ENCODE data around the gene MAT2B. TPM values are rescaled to one million over a fixed set of nuclear protein-coding genes. Genes with fewer than 3 reads are reported as not detected.

MAT2B gene
- total and polyA plus RNA-seq, 2 of the 8 experiments (the other 6 are each of a cell fraction or from before 2014, with no cell fraction given) = 33.9 to 65.2 TPM

DNA sequence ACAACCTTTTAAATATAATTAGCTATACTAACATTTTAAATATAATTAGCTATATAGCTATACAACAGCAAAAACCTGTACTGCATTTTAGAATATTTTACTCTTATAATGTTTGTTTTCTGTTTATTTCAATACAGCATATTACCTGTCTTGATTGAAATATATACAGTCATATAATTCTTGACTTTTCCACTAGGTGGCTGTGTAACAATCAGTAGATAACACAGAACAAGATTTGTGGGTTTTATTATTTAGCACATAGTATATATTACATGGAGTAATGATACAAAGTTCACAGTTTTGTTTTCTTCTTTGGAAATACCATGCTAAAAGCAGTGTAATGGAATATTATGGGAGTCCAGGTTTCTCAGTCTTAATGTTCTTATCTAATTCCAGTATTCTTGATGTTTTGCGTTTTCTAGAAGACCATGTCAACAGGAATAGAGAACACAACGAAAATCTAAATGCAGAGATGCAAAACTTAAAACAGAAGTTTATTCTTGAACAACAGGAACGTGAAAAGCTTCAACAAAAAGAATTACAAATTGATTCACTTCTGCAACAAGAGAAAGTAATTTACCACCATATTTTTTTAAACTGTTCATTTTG lies 31.7 kb upstream of the MAT2B start:
- FAIRE-seq = no peak
- no peak overlapping the region for H3K14ac ChIP-seq (ENCODE audit: insufficient read length)
- peaks cover 5 to 82% (median 62%) of the 10 kb centered on the region in 4 experiments for H3K36me3 ChIP-seq (ENCODE audit: control insufficient read depth in 2 of 4, insufficient read depth in 4 of 4, low read length in 3 of 4)
- no peaks in the 10 kb centered on the region for H3K79me2 ChIP-seq (ENCODE audit: control insufficient read depth in 1 of 2, insufficient read depth in 2 of 2, low read length in 2 of 2)
- no peak overlapping the region for H2BK5ac ChIP-seq (ENCODE audit: low read depth, low read length)
- H2BK15ac ChIP-seq (ENCODE audit: low read length) = no peak overlapping the region
- H3K18ac ChIP-seq (ENCODE audit: extremely low read depth, low read length) = no peak overlapping the region
- no peaks in the 10 kb centered on the region for H4K20me1 ChIP-seq (replicated peaks in 1 of 2; ENCODE audit: control insufficient read depth in 1 of 2, insufficient read depth in 2 of 2, low read length in 2 of 2)
- no peaks in the 10 kb centered on the region for H3K9me3 ChIP-seq (ENCODE audit: insufficient read depth in 2 of 2, low read depth in 1 of 2, low read length in 1 of 2)
- no peaks in the 10 kb centered on the region for H3K23me2 ChIP-seq (ENCODE audit: low read depth, low read length)
- TF ChIP-seq SIX5 (IDR thresholded peaks at IDR 0.05; ENCODE audit: low read depth, low read length) (no peak), TBP (IDR thresholded peaks at IDR 0.05; ENCODE audit: low read depth, low read length) (no peak), RFX5 (IDR thresholded peaks at IDR 0.05; ENCODE audit: borderline replicate concordance, low read depth, low read length) (no peak), CEBPB (IDR thresholded peaks at IDR 0.05; ENCODE audit: low read depth, low read length) (no peak), POU5F1 (IDR thresholded peaks at IDR 0.05; ENCODE audit: low read depth, low read length) (no peak), JUND (IDR thresholded peaks at IDR 0.05; ENCODE audit: low read length) (no peak)
- no peak overlapping the region for H2BK20ac ChIP-seq (ENCODE audit: low read length)
- no peak overlapping the region for H3K56ac ChIP-seq (replicated peaks; ENCODE audit: insufficient read length, low read depth, low read length)
- no peaks in the 10 kb centered on the region for H3K4me1 ChIP-seq (replicated peaks in 1 of 4; ENCODE audit: control insufficient read depth in 3 of 4, insufficient read depth in 4 of 4, low read length in 3 of 4)
- H3K4me3 ChIP-seq (ENCODE audit: extremely low read depth in 1 of 4, insufficient read depth in 2 of 4, low read depth in 3 of 4, low read length in 4 of 4) = no peak overlapping the region
- H3K27me3 ChIP-seq (replicated peaks in 1 of 4; ENCODE audit: control insufficient read depth in 3 of 4, extremely low read depth in 1 of 4, insufficient read depth in 3 of 4, low read length in 3 of 4) = no peaks in the 10 kb centered on the region
- H3K4ac ChIP-seq (replicated peaks; ENCODE audit: insufficient read length, low read depth, low read length) = no peak overlapping the region
- H2BK12ac ChIP-seq (ENCODE audit: low read depth, low read length) = no peak overlapping the region
- no peak overlapping the region for H3K27ac ChIP-seq (ENCODE audit: low read depth, low read length)
- H2AK5ac ChIP-seq (ENCODE audit: low read depth, low read length) = no peak overlapping the region
- H3K9ac ChIP-seq (replicated peaks in 1 of 4; ENCODE audit: extremely low read depth in 1 of 4, low read depth in 3 of 4, low read length in 3 of 4) = no peak overlapping the region
- H3K23ac ChIP-seq (ENCODE audit: insufficient read length) = no peak overlapping the region
- H3K4me2 ChIP-seq (ENCODE audit: insufficient read depth in 1 of 2, low read depth in 2 of 2, low read length in 2 of 2) = no peak overlapping the region
- no peak overlapping the region for H4K8ac ChIP-seq (ENCODE audit: extremely low read depth, insufficient read depth, low read length)
- ChIA-PET CTCF (ENCODE audit: partially characterized antibody) (interaction anchor here (1.0 to 1.6 kb wide), 7 partner anchors 9 to 36 kb away, joined by 3 to 12 read pairs (median 4); partner anchors contain the start of gene CCNG1), POLR2A (ENCODE audit: partially characterized antibody) (interaction anchor here (3.9 kb wide), 1 partner anchor 13 kb away, joined by 12 read pairs; the partner anchor contains the start of genes HMMR and NUDCD2)
- H2AFZ ChIP-seq (ENCODE audit: low read length) = no peak overlapping the region
- WGBS, 2 experiments (ENCODE audit: extremely low coverage in 1 of 2, insufficient coverage in 1 of 2, insufficient read length in 1 of 2, insufficient replicate concordance in 2 of 2, low coverage in 1 of 2, low lambda C conversion rate in 2 of 2, missing lambda C conversion rate in 1 of 2) = 84% methylated on average over 3 of the region's 3 CpGs; no CpG with 5 or more reads in 1 of the 2 experiments
- DNase-seq (ENCODE audit: low read depth in 1 of 2, low spot score in 2 of 2) = no peak
- no peaks in the 10 kb centered on the region for H3K79me1 ChIP-seq (ENCODE audit: low read depth, low read length)
- no peak overlapping the region for H4K5ac ChIP-seq (ENCODE audit: insufficient read length, low read depth, low read length)
- no peak overlapping the region for H2BK120ac ChIP-seq (replicated peaks; ENCODE audit: low read depth, low read length)
- H4K91ac ChIP-seq (replicated peaks; ENCODE audit: insufficient read length, low read length) = no peak overlapping the region
